HG03460 (cell line): ENCODE data around the gene ECI1.

Experiments
- ATAC-seq: cut with Tn5 transposase; IDR thresholded peaks from one replicate; pipeline ENCODE4 v1.9.1; 2021; ENCODE audit not compliant: unreplicated experiment

The ECI1 gene

GRCh38 chr16:2234813-2235170, 16.6 kb downstream of the ECI1 start:
- no peak for ATAC-seq

DNA sequence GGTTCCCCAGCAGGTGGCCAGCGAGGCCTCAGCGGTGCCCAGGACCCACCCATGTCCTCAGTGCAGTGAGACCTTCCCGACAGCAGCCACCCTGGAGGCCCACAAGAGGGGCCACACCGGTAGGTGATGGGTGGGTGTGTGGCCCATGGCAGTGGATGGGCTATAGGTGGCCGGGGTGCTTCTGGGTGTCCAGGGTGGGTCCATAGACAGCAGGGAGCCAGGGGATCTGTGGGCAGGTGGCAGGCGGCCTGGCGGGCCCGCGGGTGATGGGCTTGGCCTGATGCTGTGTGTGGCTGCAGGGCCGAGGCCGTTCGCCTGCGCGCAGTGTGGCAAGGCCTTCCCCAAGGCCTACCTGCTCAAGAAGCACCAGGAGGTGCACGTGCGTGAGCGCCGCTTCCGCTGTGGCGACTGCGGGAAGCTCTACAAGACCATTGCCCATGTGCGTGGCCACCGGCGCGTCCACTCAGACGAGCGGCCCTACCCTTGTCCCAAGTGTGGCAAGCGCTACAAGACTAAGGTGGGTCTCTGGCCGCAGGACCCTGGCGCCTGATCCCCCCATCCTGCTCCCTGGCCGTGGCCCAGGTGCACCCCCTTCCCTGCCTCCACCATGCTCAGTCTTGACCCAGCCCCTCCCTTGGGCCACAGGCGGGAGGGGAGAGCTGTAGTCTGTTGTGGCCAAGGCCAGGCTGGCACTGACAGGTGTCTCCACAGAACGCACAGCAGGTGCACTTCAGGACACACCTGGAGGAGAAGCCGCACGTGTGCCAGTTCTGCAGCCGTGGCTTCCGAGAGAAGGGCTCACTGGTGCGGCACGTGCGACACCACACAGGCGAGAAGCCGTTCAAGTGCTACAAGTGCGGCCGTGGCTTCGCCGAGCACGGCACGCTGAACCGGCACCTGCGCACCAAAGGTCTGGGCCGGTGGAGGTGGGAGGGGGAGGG, 17.2 kb downstream of the ECI1 start:
- ATAC-seq, result no peak

- no peak for ATAC-seq
Measured at GRCh38 chr16:2233046-2233775, 18.2 kb downstream of the ECI1 start.

DNA sequence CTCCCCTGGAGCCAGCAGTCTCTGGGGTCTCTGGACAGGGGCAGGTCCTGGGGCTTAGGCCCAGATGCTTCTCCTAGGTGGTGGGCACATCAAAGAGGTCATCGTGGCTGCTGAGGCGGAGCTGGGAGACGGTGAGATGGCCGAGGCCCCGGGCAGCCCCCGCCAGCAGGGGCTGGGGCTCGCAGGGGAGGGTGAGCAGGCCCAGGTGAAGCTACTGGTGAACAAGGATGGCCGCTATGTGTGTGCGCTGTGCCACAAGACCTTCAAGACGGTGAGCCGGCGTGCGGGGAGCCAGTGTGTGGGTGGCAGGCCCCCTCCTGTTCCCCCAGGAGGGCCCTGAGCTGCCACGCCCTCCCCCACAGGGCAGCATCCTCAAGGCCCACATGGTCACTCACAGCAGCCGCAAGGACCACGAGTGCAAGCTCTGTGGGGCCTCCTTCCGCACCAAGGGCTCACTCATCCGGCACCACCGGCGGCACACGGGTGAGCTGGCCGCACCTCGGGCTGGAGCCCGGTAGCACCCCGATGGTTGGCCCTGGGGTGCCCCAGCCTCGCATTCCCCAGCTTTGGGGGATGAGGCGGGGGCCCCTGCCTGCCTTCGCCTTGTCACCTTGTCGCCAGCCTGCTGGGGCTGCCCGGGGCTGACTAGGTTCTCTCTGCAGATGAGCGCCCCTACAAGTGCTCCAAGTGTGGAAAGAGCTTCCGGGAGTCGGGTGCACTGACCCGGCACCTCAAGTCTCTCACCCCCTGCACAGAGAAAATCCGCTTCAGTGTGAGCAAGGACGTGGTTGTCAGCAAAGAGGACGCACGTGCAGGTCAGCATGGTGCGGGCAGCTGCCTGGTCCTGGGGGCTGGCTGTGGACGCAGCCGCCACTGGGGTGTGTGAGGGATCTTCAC, 19.0 kb downstream of the ECI1 start:
- no peak for ATAC-seq

GRCh38 chr16:2231016-2231931, 20.1 kb downstream of the ECI1 start:
- no peak for ATAC-seq

- ATAC-seq, result no peak
Measured at GRCh38 chr16:2230376-2230775, 21.0 kb downstream of the ECI1 start.

- ATAC-seq, result no peak
Measured at GRCh38 chr16:2229632-2230250, 21.6 kb downstream of the ECI1 start.

DNA sequence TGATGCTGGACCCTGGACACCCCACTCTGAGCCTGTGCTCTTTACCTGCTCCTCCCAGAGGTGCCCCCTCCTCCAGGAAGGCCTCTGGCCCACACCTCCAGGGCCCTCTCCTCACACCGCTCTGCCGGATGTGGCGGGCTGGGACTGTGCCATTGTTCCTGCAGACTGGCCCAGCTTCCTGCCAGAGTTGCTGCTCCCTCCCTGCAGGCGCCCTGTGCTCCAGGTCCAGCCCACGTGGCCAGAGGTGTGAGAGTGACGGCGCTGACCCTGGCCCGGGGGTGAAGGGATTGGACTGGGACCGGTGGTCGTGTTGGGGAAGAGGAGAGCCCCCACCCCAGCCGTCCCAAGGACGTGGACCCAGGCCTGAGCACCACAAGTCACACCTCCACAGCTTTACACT, 22.3 kb downstream of the ECI1 start:
- ATAC-seq, result no peak

DNA sequence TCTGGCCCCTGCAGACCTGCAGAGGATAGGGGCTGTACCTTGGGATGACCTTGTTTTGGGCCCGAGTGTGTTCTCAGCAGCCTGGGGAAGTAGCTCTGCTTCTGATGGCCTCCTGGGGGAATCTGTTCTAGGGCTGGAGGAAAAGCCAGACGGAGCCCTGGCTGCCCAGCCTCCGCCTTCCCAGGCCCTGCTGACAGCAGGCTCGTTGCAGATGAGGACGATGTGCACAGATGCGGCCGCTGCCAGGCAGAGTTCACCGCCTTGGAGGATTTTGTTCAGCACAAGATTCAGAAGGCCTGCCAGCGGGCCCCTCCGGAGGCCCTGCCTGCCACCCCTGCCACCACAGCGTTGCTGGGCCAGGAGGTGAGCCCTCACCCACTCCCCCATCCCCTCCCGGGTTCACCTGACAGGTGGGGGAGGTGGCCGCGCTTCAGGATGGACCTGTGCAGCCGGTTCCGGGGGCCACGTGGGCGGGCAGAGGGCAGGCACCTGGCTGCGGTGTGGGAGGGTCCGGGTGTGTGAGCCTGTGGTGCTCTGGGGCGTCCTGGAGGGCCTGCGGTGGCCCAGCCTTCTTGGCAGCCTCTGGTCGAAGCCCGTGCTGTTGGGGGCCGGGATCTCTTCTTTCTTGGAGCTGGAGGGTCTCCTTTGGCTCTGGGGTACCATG, 23.1 kb downstream of the ECI1 start:
- no peak for ATAC-seq

DNA sequence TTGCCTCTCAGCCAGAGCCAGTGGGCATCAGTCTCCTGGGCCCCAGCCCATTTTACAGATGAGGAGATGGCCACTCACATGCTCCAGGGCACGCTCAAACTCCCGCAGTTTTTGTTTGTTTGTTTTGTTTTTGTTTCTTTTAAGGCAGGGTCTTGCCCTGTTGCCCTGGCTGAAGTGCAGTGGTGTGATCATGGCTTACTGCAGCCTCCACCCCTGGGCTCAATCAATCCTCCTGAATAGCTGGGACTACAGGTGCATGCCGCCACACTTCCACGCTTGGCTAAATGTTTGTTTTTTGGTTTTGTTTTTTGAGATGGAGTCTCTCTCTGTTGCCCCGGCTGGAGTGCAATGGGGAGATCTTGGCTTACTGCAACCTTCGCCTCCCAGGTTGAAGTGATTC, 24.5 kb downstream of the ECI1 start:
- ATAC-seq, result no peak

DNA sequence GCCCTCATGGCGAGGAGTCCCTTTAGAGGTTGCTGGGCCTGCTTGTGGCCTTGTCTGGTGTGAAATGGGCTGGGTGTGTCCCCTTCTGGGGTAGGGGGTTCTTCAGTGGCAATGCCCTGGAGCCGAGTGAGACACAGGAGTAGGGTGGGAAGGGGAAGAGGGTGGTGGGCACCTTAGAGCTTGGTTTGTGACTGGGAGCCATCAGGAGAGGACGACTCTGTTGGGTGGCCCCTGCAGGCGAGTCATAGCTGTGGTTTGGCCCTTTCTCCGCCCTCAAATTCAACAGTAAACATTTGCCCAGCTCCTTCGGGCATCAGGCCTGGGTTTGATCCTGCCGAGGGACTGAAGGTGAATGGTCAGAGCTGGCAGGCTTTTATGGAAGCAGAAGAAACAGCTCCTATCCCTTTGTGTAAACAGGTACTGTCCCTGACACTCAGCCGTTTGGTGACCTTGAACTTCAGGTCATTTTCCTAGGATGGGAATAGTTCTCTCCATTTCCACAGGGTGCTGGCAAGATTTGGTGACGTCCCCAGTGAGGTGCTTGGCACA, 25.1 kb downstream of the ECI1 start:
- ATAC-seq, result no peak

GRCh38 chr16:2223942-2224486, 27.4 kb downstream of the ECI1 start:
- peak; percentile 11 for ATAC-seq

- peak; percentile 95 for ATAC-seq
Measured at GRCh38 chr16:2223221-2223941, 28.0 kb downstream of the ECI1 start, which contains the start of gene E4F1. E4F1 (plus strand) TSS chr16:2223591; CDS start chr16:2223614, 23 bp downstream.

DNA sequence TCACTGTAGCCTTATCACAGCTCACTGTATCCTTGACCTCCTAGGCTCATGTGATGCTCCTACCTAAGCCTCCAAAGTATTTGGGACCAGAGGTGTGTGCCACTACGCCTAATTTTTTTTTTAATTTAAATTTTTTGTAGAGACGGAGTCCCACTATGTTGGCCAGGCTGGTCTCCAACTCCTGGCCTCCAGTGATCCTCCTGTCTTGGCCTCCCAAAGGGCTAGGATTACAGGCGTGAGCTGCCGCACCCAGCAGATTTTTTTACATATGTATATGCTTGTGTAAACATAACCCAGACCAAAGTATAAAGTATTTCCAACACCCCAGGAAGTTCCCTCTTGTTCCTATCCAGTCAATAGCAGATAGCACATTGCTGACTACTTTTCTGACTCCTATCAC, 35.1 kb downstream of the ECI1 start:
- ATAC-seq, result no peak

- peak; percentile 87 for ATAC-seq
Measured at GRCh38 chr16:2214719-2214968, 36.7 kb downstream of the ECI1 start, which contains the start of gene PGP. PGP (minus strand) TSS chr16:2214840; CDS start chr16:2214777, 63 bp downstream.

GRCh38 chr16:2213817-2214718, 37.3 kb downstream of the ECI1 start:
- no peak for ATAC-seq
